Fibroblast of villous mesenchyme (primary cell): ENCODE data around the gene PARP8. TPM values are rescaled to one million over a fixed set of nuclear protein-coding genes. Genes with fewer than 3 reads are reported as not detected.

ENCODE experiments used
- DNase-seq: peaks from one replicate; pipeline ENCODE4 v3.0.0-alpha.2; 2010; ENCODE audit warnings: low read depth
- H3K4me3 ChIP-seq: 2 replicates; pipeline ENCODE4 v1.5.1; 2011; ENCODE audit warnings: low read depth, mild to moderate bottlenecking, low read length
- CTCF ChIP-seq: IDR thresholded peaks from 2 replicates; pipeline ENCODE4 v1.5.1; 2012; ENCODE audit warnings: low read depth, mild to moderate bottlenecking, low read length; ENCODE audit not compliant: insufficient read depth
- total RNA-seq: library from RNA; depleted of rRNA; stranded (reverse); fragments of >200 nt; gene quantifications from 2 replicates; pipeline ENCODE4 v1.2.3, GENCODE V29; 2012

Gene PARP8
- total RNA-seq, 1 donor, result 12.5 TPM

GRCh38 chr5:50715001-50715400 lies 48.6 kb downstream of the PARP8 start:
- TF ChIP-seq CTCF, result no peak
- no peak for DNase-seq
- H3K4me3 ChIP-seq, result no peak overlapping the region

DNA sequence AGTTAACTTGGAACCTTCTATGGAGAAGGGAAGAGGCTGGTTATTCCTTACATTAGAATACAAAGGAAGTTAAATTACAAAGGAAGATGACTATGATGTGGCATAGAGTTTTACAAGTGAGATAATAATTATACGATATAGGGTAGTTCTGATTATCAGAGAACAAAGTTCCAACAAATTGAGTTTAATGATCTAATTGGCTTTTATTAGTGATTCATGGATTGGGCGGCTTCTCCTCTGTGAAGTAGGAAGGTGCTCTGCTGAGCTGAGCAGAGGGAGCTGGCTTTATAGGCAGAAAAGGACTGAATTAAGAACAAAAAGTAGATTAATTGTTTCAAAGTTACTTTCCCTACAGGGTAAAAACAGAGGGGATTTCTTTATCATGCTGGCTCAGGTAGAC lies 49.7 kb downstream of the PARP8 start:
- TF ChIP-seq CTCF, result no peak
- no peak overlapping the region for H3K4me3 ChIP-seq
- DNase-seq, result no peak

DNA sequence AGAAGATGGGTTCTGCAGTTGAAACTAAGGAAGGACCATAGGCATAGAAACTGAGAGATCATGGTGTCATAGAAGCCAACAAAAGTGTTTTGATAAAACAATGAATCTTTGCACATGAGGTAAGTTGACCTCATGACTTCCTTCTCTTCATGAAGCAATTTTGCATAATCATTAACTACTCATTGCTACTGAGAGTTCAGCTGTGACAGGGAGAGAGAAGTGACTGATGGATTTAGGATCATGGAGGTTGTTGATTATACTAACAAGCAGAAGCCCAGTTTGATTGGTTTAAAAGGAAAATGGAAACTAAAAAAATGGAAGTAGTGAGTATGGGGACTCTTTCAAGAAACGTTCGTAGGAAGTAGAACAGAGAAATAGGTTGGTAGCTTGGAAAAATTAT lies 51.2 kb downstream of the PARP8 start:
- no peak for TF ChIP-seq CTCF
- no peak for DNase-seq
- no peak overlapping the region for H3K4me3 ChIP-seq

- TF ChIP-seq CTCF, result no peak
- H3K4me3 ChIP-seq, result no peak overlapping the region
- DNase-seq, result no peak
These were observed 53.7 kb downstream of the PARP8 start for GRCh38 chr5:50720061-50720710.

- TF ChIP-seq CTCF, result no peak
- no peak overlapping the region for H3K4me3 ChIP-seq
- no peak for DNase-seq
These were observed 55.8 kb downstream of the PARP8 start for GRCh38 chr5:50722223-50722622.

DNA sequence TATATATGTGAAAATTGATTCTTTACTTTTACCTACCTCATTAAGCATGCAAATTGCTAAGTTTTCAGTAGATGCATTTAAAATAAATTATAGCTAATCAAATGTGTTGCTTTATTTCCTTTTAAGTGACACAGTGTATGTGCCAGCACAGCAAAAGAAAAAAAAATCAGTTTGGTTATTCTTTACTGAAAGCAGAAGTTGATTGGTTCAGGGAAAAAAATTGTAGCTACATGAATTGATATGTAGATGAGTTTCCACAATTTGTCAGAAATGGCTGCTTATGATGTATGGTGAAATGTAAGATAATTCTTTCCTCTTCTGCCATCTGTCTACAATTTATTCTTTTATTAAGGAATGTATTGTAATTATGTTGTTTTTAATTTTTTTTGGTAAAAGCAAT lies 57.8 kb downstream of the PARP8 start:
- TF ChIP-seq CTCF, result no peak
- no peak for DNase-seq
- no peak overlapping the region for H3K4me3 ChIP-seq

DNA sequence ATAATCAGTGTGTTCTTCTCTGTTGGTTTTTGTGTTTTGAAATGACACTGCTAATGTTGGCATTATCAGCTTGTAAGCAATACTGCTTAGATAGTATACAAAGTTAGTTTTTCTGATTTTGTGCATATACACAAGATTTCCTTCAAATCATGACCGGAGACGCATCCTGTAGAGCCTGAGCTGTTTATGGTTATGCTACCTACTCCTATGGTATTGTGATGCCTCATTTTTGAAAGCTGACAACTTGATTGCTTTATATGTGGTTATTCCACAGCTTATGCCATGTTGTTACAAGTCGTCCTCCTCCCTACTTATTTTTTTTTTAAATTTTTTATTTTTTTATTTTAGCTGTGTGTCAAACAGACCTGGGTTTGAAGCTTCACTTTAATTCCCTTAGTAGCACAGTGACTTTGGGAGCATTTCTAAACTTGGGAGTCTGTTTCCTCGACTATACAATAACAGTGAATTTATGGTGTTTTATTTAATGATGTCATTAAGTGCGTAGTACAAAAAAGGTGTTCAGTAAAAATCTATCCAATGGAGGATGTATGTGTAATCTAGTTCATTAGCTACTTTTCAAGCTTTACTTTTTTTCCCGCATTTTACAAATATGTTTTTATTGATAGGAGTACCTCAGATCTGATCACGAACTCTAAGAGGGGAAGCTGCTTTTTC lies 59.5 kb downstream of the PARP8 start:
- DNase-seq, result no peak
- TF ChIP-seq CTCF, result no peak

More for the DNA sequence above, 59.5 kb downstream of the PARP8 start:
- no peak overlapping the region for H3K4me3 ChIP-seq
